ENCODE results near the gene PACSIN2. TPM values are rescaled to one million over a fixed set of nuclear protein-coding genes. Genes with fewer than 3 reads are reported as not detected.

Gene PACSIN2
- total RNA-seq, 1 donor from 2014 or later, result 128 TPM

DNA sequence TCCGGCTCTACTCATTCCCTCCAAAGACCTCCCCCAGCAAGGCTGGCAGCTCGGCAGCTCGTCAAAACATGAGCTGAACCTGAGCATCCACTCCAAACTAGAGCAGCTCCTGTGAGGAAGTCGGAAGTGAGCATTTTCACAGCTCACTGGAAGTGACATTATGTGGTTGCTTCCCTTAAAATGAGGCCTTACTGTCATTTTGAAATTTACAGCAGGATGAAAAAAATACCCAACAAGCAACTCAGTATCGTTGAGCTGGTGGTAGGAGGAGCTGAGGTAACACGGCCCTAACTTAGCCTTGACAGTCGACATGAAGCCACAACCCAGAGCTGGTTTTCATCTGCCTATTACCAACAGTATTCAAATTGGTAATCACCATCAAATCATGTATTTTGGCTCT is 119.9 kb downstream of the PACSIN2 start:
- ATAC-seq, result peak; percentile 28

DNA sequence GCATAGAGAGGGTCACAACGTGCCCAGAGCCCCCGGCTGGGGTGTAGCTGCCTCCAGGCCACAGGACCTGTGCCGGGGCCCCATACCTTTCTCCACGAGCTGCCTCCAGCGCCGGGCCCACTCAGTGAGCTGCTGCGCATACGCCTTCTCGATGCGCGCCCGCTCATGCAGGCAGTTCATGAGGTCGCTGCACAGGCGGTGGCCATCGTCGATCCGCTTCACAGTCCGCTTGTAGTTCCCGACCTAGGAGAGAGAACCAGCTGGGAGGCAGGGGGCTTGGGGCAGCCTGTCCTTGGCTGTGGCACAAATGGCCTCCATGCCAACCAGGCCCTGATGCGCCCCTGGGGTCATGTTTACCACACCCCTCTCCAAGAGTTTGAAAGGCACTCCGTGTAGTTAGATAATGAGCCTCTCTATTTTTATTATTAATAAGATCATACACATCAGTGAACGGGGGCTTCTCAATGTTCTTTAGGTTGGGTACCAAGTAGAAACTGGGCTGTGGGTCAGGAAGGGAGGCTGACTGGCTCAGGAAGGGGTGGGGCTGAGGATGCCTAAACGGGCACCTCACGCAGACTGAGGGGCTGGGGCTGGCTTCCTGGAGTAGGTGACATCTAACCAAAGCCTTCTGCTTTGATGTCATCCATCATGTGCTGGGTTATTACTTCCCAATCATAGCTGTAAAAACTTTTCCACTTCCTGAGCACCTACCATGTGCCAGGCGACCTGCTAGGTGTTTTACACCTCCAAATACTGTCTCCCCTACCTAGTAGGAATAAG is 121.4 kb downstream of the PACSIN2 start:
- Histone ChIP-seq H3K36me3 (peaks cover 21% of the 10 kb centered on the region), H3K4me1 (peaks cover 53% of the 10 kb centered on the region), H3K4me3 (no peak overlapping the region), H3K9me3 (no peaks in the 10 kb centered on the region), H3K27me3 (no peaks in the 10 kb centered on the region), H3K27ac (peak overlapping the region; percentile 72)
- intact Hi-C loops (cut with DNase I), result no loop called here
- DNase-seq (no peak), ATAC-seq (no peak)
- TF ChIP-seq, protein P1, sequence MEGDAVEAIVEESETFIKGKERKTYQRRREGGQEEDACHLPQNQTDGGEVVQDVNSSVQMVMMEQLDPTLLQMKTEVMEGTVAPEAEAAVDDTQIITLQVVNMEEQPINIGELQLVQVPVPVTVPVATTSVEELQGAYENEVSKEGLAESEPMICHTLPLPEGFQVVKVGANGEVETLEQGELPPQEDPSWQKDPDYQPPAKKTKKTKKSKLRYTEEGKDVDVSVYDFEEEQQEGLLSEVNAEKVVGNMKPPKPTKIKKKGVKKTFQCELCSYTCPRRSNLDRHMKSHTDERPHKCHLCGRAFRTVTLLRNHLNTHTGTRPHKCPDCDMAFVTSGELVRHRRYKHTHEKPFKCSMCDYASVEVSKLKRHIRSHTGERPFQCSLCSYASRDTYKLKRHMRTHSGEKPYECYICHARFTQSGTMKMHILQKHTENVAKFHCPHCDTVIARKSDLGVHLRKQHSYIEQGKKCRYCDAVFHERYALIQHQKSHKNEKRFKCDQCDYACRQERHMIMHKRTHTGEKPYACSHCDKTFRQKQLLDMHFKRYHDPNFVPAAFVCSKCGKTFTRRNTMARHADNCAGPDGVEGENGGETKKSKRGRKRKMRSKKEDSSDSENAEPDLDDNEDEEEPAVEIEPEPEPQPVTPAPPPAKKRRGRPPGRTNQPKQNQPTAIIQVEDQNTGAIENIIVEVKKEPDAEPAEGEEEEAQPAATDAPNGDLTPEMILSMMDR (IDR thresholded peaks at IDR 0.05), result no peak

More for the DNA sequence above, 119.9 kb downstream of the PACSIN2 start:
- intact Hi-C loops (cut with DNase I), result no loop called here
- Histone ChIP-seq H3K4me1 (peaks cover 53% of the 10 kb centered on the region), H3K9me3 (no peaks in the 10 kb centered on the region), H3K36me3 (peaks cover 9% of the 10 kb centered on the region), H3K27me3 (no peaks in the 10 kb centered on the region), H3K4me3 (no peak overlapping the region), H3K27ac (peak overlapping the region; percentile 61)
- TF ChIP-seq, protein P1 (IDR thresholded peaks at IDR 0.05), result no peak
- no peak for DNase-seq

DNA sequence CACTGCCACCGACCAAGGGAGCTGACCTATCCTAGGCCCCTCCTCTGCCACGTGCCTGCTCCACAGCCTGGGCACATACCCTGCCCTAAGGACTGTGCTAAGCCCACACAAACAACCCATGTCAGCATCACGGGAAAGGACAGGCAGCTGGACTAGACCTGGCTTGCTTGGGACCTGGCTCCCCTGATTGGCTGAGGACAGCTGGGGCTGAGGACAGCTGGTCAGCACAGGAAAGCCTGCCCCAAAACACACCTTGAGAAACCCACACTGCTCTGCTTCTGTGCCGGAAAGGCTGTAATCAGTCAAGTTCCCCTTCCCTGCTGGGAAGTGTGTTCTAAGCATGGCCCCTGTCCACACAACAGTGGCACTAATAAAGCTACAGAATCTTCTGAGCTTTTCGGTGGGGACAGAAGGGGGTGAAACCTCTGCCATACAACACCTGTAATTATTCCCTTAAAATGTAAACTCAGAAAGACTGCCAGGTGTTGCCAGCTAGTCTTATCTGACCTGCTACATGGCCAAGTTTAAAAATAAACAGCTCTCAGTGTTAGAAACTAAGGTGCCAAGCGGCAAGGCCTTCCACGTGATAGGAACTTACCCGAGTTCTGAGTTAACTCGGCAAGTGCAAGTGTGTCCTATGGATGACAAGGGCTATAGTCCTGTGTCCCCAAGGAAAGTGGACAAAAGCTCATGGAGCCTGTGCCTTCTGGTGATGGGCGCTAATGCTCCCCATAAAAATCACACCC is 122.2 kb downstream of the PACSIN2 start:
- no peak for DNase-seq
- H3K9me3 ChIP-seq, result no peaks in the 10 kb centered on the region
- TF ChIP-seq, protein P1 (IDR thresholded peaks at IDR 0.05), result no peak
- ATAC-seq, result peak; percentile 56
- H3K4me1 ChIP-seq, result peaks cover 53% of the 10 kb centered on the region
- H3K36me3 ChIP-seq, result peaks cover 27% of the 10 kb centered on the region
- intact Hi-C loops (cut with DNase I), result no loop called here
- no peak overlapping the region for H3K4me3 ChIP-seq
- no peaks in the 10 kb centered on the region for H3K27me3 ChIP-seq
- peak overlapping the region; percentile 72 for H3K27ac ChIP-seq

DNA sequence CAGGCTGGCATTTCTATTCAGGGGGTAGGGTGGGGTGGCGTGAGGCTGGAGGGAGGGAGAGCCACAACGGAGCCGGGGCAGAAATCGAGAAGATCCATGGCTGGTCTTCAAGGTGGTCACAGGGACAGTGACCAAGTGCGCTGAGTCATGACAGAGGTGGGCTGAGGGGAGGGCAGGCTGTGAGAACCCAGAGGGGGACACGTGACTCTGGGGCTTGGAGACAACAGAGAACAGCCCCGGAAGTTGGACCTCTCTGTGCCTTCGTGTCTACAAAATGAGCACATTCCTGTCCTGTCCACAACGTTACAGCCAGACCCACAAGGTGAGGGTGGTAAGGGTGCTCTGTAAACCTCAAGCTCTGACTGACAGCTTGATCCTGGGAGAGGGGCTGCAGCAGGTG is 122.8 kb downstream of the PACSIN2 start:
- Histone ChIP-seq H3K9me3 (no peaks in the 10 kb centered on the region), H3K4me3 (no peak overlapping the region), H3K4me1 (peaks cover 53% of the 10 kb centered on the region), H3K36me3 (peaks cover 27% of the 10 kb centered on the region), H3K27me3 (no peaks in the 10 kb centered on the region), H3K27ac (peak overlapping the region; percentile 72)
- peak; percentile 0 for ATAC-seq
- intact Hi-C loops (cut with DNase I), result no loop called here
- no peak for DNase-seq
- TF ChIP-seq, protein P1 (IDR thresholded peaks at IDR 0.05), result no peak

DNA sequence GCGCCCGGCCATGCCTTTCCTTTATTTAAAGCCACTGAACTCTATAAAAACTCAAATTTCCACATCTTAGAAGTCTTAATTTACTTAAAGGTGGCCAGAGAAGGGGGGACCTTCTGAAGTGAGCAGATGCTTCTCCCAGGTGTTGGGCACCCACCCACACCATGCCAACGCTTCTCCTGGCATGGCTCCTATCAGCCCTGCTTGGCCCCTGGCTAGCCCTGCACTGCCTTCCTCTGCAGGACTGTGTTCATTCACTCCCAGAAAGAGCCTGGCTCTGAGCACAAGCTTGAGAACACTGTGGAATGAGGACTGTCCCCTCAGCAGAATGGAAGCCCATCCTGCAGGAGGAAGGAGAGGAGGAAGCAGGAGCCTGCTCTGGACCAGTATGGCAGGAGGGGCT is 123.3 kb downstream of the PACSIN2 start:
- intact Hi-C loops (cut with DNase I), result no loop called here
- H3K9me3 ChIP-seq, result no peaks in the 10 kb centered on the region
- peaks cover 27% of the 10 kb centered on the region for H3K36me3 ChIP-seq
- no peak overlapping the region for H3K4me3 ChIP-seq
- TF ChIP-seq, protein P1 (IDR thresholded peaks at IDR 0.05), result no peak
- H3K27me3 ChIP-seq, result no peaks in the 10 kb centered on the region
- no peak for DNase-seq
- H3K27ac ChIP-seq, result peak overlapping the region; percentile 72
- H3K4me1 ChIP-seq, result peaks cover 53% of the 10 kb centered on the region
- no peak for ATAC-seq
